ENCODE data around the gene PILRA. TPM values are rescaled to one million over a fixed set of nuclear protein-coding genes. Genes with fewer than 3 reads are reported as not detected.

Gene PILRA
- total RNA-seq, 1 experiment from 2014 or later, result 1.8 TPM

DNA sequence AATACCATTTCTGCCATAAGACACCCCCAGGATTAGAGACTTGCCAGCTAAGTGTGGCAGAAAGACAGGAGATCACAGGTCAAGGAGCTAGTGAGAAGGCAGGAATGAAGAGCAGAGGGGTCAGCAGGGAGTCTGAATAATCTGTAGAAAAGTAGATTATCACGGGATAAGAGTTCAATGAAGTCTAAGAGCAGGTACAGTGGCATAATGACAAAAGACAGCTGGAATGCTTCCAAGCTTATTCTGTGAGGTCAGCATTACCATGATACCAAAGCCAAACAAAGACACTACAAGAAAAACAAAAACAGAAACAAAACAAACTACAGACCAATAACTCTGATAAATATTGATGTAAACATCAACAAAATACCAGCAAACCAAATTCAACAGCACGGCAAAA lies 20.8 kb downstream of the PILRA start (continued):
- no peak for TF ChIP-seq MXD4 (CRISPR knock-in tag; IDR thresholded peaks at IDR 0.05; ENCODE audit: borderline replicate concordance)

- POLR2A ChIA-PET, result no interaction called here
- TF ChIP-seq ZNF423 (CRISPR knock-in tag; IDR thresholded peaks at IDR 0.05) (no peak), ATF1 (CRISPR knock-in tag; IDR thresholded peaks at IDR 0.05) (no peak), AFF4 (CRISPR knock-in tag; IDR thresholded peaks at IDR 0.05; ENCODE audit: borderline replicate concordance) (no peak), FOXJ3 (CRISPR knock-in tag; IDR thresholded peaks at IDR 0.05; ENCODE audit: borderline replicate concordance) (no peak)
- TF ChIP-seq, protein P1, sequence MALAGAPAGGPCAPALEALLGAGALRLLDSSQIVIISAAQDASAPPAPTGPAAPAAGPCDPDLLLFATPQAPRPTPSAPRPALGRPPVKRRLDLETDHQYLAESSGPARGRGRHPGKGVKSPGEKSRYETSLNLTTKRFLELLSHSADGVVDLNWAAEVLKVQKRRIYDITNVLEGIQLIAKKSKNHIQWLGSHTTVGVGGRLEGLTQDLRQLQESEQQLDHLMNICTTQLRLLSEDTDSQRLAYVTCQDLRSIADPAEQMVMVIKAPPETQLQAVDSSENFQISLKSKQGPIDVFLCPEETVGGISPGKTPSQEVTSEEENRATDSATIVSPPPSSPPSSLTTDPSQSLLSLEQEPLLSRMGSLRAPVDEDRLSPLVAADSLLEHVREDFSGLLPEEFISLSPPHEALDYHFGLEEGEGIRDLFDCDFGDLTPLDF (CRISPR knock-in tag; IDR thresholded peaks at IDR 0.05), result no peak
- CTCF ChIA-PET, result interaction anchor here (1.5 to 1.6 kb wide), 2 partner anchors 11 to 15 kb away, joined by 6 to 7 read pairs; no protein-coding TSS in a partner anchor
These were observed 23.2 kb downstream of the PILRA start for GRCh38 chr7:100396421-100396982.

GRCh38 chr7:100397315-100398081 lies 24.2 kb downstream of the PILRA start:
- peak; percentile 18 for DNase-seq (ENCODE audit: low spot score)
- Mint-ChIP-seq H3K36me3 (no peaks in the 10 kb centered on the region), H3K27me3 (ENCODE audit: low read depth) (peaks cover 24% of the 10 kb centered on the region), H3K9me3 (no peaks in the 10 kb centered on the region), H3K4me3 (no peak overlapping the region), H3K4me1 (peaks cover 13% of the 10 kb centered on the region), H3K27ac (no peak overlapping the region)
- ChIA-PET POLR2A (no interaction called here), CTCF (interaction anchor here (0.5 to 2.0 kb wide), 8 partner anchors 8 to 229 kb away, joined by 3 to 15 read pairs (median 4); partner anchors contain the start of gene GAL3ST4)
- ATAC-seq, result peak; percentile 71
- TF ChIP-seq GABPB1 (CRISPR knock-in tag; IDR thresholded peaks at IDR 0.05), result no peak
- no peak for TF ChIP-seq ZNF317 (CRISPR knock-in tag; IDR thresholded peaks at IDR 0.05; ENCODE audit: borderline replicate concordance, low read depth)
- TF ChIP-seq, protein P2, sequence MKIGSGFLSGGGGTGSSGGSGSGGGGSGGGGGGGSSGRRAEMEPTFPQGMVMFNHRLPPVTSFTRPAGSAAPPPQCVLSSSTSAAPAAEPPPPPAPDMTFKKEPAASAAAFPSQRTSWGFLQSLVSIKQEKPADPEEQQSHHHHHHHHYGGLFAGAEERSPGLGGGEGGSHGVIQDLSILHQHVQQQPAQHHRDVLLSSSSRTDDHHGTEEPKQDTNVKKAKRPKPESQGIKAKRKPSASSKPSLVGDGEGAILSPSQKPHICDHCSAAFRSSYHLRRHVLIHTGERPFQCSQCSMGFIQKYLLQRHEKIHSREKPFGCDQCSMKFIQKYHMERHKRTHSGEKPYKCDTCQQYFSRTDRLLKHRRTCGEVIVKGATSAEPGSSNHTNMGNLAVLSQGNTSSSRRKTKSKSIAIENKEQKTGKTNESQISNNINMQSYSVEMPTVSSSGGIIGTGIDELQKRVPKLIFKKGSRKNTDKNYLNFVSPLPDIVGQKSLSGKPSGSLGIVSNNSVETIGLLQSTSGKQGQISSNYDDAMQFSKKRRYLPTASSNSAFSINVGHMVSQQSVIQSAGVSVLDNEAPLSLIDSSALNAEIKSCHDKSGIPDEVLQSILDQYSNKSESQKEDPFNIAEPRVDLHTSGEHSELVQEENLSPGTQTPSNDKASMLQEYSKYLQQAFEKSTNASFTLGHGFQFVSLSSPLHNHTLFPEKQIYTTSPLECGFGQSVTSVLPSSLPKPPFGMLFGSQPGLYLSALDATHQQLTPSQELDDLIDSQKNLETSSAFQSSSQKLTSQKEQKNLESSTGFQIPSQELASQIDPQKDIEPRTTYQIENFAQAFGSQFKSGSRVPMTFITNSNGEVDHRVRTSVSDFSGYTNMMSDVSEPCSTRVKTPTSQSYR (CRISPR knock-in tag; IDR thresholded peaks at IDR 0.05), result no peak
- TF ChIP-seq RELA (CRISPR knock-in tag; IDR thresholded peaks at IDR 0.05; ENCODE audit: borderline replicate concordance), result no peak
- TF ChIP-seq TEAD4 (CRISPR knock-in tag; IDR thresholded peaks at IDR 0.05), result no peak
- TF ChIP-seq GRHL2 (CRISPR knock-in tag; IDR thresholded peaks at IDR 0.05; ENCODE audit: insufficient replicate concordance, severe bottlenecking), result no peak
- no peak for TF ChIP-seq ZNF425 (CRISPR knock-in tag; conservative IDR thresholded peaks at IDR 0.05)
- TF ChIP-seq CDX4 (CRISPR knock-in tag; IDR thresholded peaks at IDR 0.05; ENCODE audit: borderline replicate concordance), result no peak
- TF ChIP-seq E2F4 (CRISPR knock-in tag; IDR thresholded peaks at IDR 0.05; ENCODE audit: borderline replicate concordance, low read depth), result no peak
- no peak for TF ChIP-seq IRF2 (CRISPR knock-in tag; IDR thresholded peaks at IDR 0.05; ENCODE audit: borderline replicate concordance, low read depth)
- TF ChIP-seq ZSCAN18 (CRISPR knock-in tag; IDR thresholded peaks at IDR 0.05), result no peak

More at GRCh38 chr7:100396421-100396982, 23.2 kb downstream of the PILRA start:
- H3K27ac Mint-ChIP-seq, result no peak overlapping the region
- DNase-seq (ENCODE audit: low spot score) (no peak), ATAC-seq (no peak)
- H3K27me3 Mint-ChIP-seq (ENCODE audit: low read depth), result peaks cover 15% of the 10 kb centered on the region
- no peak overlapping the region for H3K4me3 Mint-ChIP-seq
- no peaks in the 10 kb centered on the region for H3K9me3 Mint-ChIP-seq
- H3K4me1 Mint-ChIP-seq, result peaks cover 13% of the 10 kb centered on the region
- no peaks in the 10 kb centered on the region for H3K36me3 Mint-ChIP-seq

Data from WTC11 (cell line).